HG03571 (cell line): ENCODE results near the gene ZNF296.
"Not testable (repeated sequence)": the region's sequence is repeated elsewhere in the genome, so short reads cannot be mapped to it uniquely, and the experiment has no call there.

Experiments used
- ATAC-seq: cut with Tn5 transposase; IDR thresholded peaks from one replicate; pipeline ENCODE4 v1.9.1; 2021; ENCODE audit not compliant: unreplicated experiment

ZNF296 gene

GRCh38 chr19:45076029-45076850 lies at the start of gene ZNF296:
ZNF296 (minus strand) TSS chr19:45076478; CDS start chr19:45076373, 105 bp downstream.
- ATAC-seq = peak; percentile 28

- no peak for ATAC-seq
Observed at GRCh38 chr19:45125360-45125759, 49.1 kb upstream of the ZNF296 start.

DNA sequence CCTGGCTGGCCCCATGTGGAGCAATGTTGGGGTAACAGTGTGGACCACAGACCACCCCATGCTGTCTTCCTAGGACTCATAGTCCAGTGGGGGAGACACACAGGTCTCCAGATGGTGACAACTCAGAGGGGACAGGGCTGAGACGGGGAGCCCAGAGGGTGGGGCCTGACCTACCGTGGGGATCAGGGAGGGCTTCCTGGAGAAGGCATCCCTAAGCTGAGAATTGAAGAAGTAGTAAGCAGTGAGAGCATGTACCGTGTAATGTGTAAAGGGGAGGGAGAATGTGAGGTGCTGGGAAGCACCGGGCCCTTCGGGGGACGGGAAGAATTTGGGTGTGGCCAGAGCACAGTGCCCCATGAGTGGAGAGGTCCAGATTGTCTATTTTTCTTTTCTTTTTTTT lies 47.7 kb upstream of the ZNF296 start:
- ATAC-seq = no peak

DNA sequence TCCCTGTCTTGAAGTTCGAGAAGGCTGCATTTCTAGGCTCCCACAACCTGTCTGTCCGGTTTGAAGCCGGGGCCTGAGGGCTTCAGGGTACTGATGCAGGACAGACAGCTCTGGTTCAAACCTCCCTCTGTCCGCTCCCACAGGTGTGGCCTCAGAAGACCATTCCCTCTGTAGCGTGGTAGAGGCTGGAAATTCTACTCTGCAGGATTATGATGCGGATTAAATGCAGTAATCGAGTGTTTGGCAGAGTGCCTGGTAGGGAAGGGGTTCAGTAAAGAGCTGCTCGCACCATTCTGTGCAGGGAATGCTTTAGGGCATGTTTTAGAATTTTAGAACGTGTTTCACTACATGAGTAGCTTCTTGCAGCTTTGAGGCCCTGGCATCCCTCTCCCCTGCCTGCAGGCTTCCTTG lies 47.2 kb upstream of the ZNF296 start:
- no peak for ATAC-seq

GRCh38 chr19:45122832-45123231 lies 46.6 kb upstream of the ZNF296 start:
- no peak for ATAC-seq

DNA sequence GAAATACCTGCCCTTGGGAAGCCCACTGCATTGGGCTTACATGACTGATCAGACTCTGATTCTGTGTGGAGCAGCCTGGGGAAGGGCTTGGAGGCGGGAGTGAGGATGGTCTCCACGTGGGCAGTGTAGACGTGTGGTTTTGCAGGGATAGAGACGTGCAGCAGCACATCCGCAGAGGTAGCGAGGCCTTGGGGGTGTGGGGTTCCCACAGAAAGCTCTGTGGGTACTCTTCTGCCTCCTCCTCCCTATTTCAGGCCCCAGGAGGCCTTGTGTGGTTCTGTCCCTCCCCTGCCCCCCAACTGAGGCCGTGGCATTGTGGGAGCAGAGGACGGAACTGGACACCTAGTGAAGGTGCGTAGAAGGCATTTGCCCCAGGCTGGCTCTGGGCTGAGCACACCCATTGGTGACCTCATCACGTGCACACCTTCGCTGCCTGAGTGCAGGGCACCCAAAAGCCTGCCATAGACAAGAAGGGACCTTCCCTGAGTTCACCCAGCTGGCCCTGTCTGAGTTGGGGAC lies 45.6 kb upstream of the ZNF296 start:
- ATAC-seq = no peak

DNA sequence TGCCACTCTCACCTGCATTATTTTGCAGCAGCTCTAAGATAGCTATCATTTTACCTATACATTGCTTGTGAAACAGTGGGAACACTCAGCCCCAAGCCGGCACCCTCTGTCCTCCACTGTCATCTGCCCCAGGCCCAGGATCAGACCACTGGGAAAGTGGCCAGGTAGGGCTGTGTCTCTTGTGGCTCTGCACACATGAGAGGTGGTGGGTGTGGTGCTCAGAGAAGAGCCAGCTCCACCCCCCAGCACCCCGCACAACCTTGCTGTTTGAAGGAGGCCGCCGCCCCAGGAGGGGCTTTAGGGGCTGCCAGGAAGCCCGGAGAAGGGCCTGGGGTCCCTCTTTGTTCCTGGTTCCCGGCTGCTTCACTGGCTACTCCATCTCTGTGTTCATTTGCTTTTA lies 43.3 kb upstream of the ZNF296 start:
- ATAC-seq = no peak

DNA sequence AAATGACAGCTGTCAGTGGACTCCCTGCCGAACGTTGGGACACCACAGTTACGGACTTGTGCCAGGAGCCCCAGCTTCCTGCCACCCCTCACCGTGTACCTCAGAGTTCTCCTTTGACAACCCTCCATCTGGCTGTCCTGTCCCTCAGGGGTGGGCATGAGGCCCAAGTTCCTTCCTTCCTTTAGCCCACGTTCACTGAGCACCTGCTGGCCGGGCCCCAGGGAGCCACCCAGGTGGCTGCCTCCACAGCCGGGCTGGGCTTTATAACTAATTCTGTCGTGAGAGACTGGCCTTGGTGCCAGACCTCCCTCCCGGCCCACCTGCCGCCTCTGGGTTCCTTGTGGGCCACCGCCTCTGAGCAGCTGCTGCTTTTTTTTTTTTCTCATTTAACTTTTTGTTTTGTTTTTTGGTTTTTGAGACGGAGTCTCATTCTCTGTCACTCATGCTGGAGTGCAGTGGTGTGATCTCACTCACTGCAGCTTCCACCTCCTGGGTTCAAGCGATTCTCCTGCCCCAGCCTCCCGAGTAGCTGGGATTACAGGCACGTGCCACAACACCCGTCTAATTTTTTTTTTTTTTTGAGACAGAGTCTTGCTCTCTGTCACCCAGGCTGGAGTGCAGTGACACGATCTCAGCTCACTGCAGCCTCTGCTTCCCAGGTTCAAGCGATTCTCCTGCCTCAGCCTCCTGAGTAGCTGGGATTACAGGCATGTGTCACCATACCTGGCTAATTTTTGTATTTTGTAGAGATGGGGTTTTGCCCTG lies 42.5 kb upstream of the ZNF296 start:
- not testable (repeated sequence) for ATAC-seq

- ATAC-seq = no peak
Observed at GRCh38 chr19:45118106-45118505, 41.8 kb upstream of the ZNF296 start.

- no peak for ATAC-seq
Observed at GRCh38 chr19:45117671-45118070, 41.4 kb upstream of the ZNF296 start.

DNA sequence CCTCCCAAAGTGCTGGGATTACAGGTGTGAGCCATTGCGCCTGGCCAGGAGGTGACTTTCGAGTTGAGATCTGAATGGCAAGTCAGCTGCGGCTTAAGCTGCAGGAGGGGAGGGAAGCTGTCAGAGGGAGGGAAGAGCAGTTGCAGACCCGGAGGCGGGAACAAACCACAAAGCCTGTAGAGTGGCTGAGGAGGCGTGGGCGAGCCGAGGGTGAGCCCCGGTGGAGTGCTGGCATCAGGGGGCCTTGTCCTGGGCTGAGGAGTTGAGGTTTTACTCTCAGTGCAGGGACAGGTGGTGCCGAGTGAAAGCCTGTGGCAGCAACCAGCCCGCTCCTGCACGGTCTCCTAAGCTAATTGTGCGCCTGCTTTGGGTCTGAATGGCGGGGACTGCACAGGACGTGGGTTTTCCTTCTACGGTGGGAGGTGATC lies 40.9 kb upstream of the ZNF296 start:
- ATAC-seq = no peak

- no peak for ATAC-seq
Observed at GRCh38 chr19:45115809-45116615, 39.7 kb upstream of the ZNF296 start.

- no peak for ATAC-seq
Observed at GRCh38 chr19:45114116-45114515, 37.8 kb upstream of the ZNF296 start.

DNA sequence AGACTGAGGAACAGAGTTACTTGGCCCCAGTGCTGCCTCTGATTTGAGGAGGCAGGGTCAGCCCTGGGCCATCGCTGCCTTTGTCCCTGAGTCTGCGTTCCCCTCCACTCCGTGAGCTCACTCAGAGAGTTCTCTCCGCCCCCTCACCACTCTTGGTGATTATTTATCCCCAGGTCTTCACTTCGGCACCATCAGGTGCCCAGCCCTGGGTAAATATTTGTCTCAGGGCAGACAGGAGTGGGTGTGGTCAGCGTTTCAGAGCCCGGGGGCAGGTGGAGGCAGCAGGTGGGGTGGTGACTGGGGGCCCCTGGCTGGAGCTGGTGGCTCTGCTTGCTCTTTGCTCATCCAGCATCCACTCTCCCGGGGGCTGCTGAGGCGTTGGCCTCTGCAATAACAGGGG lies 37.4 kb upstream of the ZNF296 start:
- no peak for ATAC-seq

GRCh38 chr19:45112111-45112827 lies 36.0 kb upstream of the ZNF296 start:
- ATAC-seq = no peak

- no peak for ATAC-seq
Observed at GRCh38 chr19:45110851-45111266, 34.6 kb upstream of the ZNF296 start.

- no peak for ATAC-seq
Observed at GRCh38 chr19:45107621-45108150, 31.4 kb upstream of the ZNF296 start.

- ATAC-seq = not testable (repeated sequence)
Observed at GRCh38 chr19:45106363-45106762, 30.1 kb upstream of the ZNF296 start.

DNA sequence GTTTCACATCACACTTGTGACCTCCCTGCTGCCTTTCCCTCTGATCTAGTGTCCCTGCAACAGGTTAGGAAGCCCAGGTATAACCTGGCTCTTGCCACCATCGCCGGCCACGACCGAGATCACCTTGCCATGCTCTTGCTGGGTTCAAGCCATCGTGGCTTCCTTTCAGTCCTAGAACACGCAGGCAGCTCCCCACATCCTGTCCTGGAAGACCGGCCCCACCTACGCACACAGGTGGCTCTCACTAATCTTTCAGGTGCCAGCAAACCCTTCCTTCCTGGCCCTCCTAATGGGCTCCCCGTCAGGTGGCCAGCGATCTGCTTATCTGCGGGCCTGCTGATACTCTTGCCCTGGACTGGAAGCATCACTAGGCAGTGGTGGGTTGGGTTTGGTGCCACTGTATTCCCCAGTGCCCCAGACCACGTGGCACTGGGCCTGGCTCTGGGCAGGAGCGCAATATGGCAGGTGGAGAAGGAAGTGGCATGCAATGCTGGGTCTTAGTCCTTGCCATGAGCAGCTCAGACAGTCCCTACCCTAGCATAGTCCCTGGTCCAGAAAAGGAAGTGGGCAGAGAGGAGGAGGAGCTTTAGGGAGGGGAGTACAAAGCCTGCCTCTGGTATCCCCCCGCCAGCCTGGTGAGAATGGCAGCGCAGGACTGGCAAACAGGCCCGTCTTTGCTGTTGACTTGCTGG lies 28.5 kb upstream of the ZNF296 start:
- no peak for ATAC-seq
